PC-3 (cell line): ENCODE data around the gene POLR2L. TPM values are rescaled to one million over a fixed set of nuclear protein-coding genes. Genes with fewer than 3 reads are reported as not detected.

ENCODE experiments used
- ATAC-seq: fragments of 200-7000 bp; cut with Tn5 transposase; 2 replicates; pipeline ENCODE4 v1.9.1; 2020; ENCODE audit warnings: mild to moderate bottlenecking, moderate library complexity
- BruUV-seq: library from RNA; stranded (reverse); fragments of 400-500 nt; replicated peaks from 2 replicates; lab custom pipeline; 2021; lab: Mats Ljungman, UMichigan
- CTCF ChIA-PET: fragments of 300-600 bp; sonication (Branson Sonifier 250); formaldehyde crosslinking; loops from one replicate; lab custom pipeline; 2022; ENCODE audit warnings: antibody characterized with exemption; lab: Charles Lee
- POLR2A ChIA-PET: fragments of 300-600 bp; sonication (Branson Sonifier 250); formaldehyde crosslinking; loops from one replicate; lab custom pipeline; 2022; ENCODE audit warnings: antibody characterized with exemption; ENCODE audit not compliant: unreplicated experiment; lab: Charles Lee
- DNase-seq: peaks from one replicate; pipeline ENCODE4 v3.0.0-alpha.2; 2015
- H2AFZ ChIP-seq: fragments of 300-600 bp; sonication (generic); 2 replicates; pipeline ENCODE4 v1.6.0; 2016; ENCODE audit warnings: antibody characterized with exemption, low read length
- H3F3A ChIP-seq: fragments of 300-600 bp; sonication (generic); one replicate; pipeline ENCODE4 v1.6.0; 2017; ENCODE audit warnings: antibody characterized with exemption, low read length, control low read depth, mild to moderate bottlenecking; ENCODE audit not compliant: unreplicated experiment
- H3K27ac ChIP-seq: fragments of 300-600 bp; sonication (generic); 2 replicates; pipeline ENCODE4 v1.5.1; 2016; ENCODE audit warnings: mild to moderate bottlenecking, low read length
- H3K27me3 ChIP-seq: fragments of 300-600 bp; sonication (generic); 2 replicates; pipeline ENCODE4 v1.6.1; 2016; ENCODE audit warnings: low read length, mixed read lengths
- H3K36me3 ChIP-seq: fragments of 300-600 bp; sonication (generic); 2 replicates; pipeline ENCODE4 v1.6.1; 2016; ENCODE audit warnings: low read depth, mixed run types, low read length, mixed read lengths
- H3K4me1 ChIP-seq: fragments of 300-600 bp; sonication (generic); 2 replicates; pipeline ENCODE4 v1.5.1; 2016; ENCODE audit warnings: low read length; ENCODE audit not compliant: insufficient read depth
- H3K4me2 ChIP-seq: fragments of 300-600 bp; sonication (generic); 2 replicates; pipeline ENCODE4 v1.6.0; 2016; ENCODE audit warnings: low read length
- H3K4me3 ChIP-seq: fragments of 300-600 bp; sonication (generic); 2 replicates; pipeline ENCODE4 v1.5.1; 2016; ENCODE audit warnings: mild to moderate bottlenecking, low read length, mixed read lengths
- H3K79me2 ChIP-seq: fragments of 300-600 bp; sonication (generic); 2 replicates; pipeline ENCODE4 v1.6.1; 2017; ENCODE audit warnings: low read length, mixed read lengths
- H3K9ac ChIP-seq: fragments of 300-600 bp; sonication (generic); 2 replicates; pipeline ENCODE4 v1.6.0; 2016; ENCODE audit warnings: mild to moderate bottlenecking, low read length
- H3K9me2 ChIP-seq: fragments of 300-600 bp; sonication (generic); replicated peaks from 2 replicates; pipeline ENCODE4 v1.6.1; 2016; ENCODE audit warnings: mixed run types, low read length, mixed read lengths
- H3K9me3 ChIP-seq: fragments of 300-600 bp; sonication (generic); 2 replicates; pipeline ENCODE4 v1.6.1; 2016; ENCODE audit warnings: low read length, mixed read lengths
- H4K20me1 ChIP-seq: fragments of 300-600 bp; sonication (generic); 2 replicates; pipeline ENCODE4 v1.6.1; 2016; ENCODE audit warnings: low read length, mixed read lengths
- EZH2 ChIP-seq: fragments of 300-600 bp; sonication (generic); IDR thresholded peaks from one replicate; pipeline ENCODE4 v1.6.1; 2017; ENCODE audit warnings: antibody characterized with exemption, mild to moderate bottlenecking, low read length; ENCODE audit not compliant: unreplicated experiment
- EZH2phosphoT487 ChIP-seq: fragments of 300-600 bp; sonication (generic); IDR thresholded peaks from 2 replicates; pipeline ENCODE4 v1.6.1; 2018; ENCODE audit warnings: mild to moderate bottlenecking, antibody characterized with exemption, low read length, borderline replicate concordance
- intact Hi-C: fragments of 100-400 bp; cut with micrococcal nuclease; formaldehyde crosslinking; loops from 2 replicates; pipeline ENCODE4 v1.9.0; 2023
- total RNA-seq: library from RNA; depleted of rRNA; stranded (reverse); fragments of >200 nt; gene quantifications from 2 replicates; pipeline ENCODE4 v1.2.3, GENCODE V29; 2014
- TF ChIP-seq, protein P1 (sequence below): fragments of 300-600 bp; sonication (generic); conservative IDR thresholded peaks from 2 replicates; pipeline ENCODE4 v1.5.1; 2017; ENCODE audit warnings: antibody characterized with exemption, low read depth, mild to moderate bottlenecking, low read length

The POLR2L gene
- total RNA-seq, 1 experiment from 2014 or later, result 1,148 TPM

DNA sequence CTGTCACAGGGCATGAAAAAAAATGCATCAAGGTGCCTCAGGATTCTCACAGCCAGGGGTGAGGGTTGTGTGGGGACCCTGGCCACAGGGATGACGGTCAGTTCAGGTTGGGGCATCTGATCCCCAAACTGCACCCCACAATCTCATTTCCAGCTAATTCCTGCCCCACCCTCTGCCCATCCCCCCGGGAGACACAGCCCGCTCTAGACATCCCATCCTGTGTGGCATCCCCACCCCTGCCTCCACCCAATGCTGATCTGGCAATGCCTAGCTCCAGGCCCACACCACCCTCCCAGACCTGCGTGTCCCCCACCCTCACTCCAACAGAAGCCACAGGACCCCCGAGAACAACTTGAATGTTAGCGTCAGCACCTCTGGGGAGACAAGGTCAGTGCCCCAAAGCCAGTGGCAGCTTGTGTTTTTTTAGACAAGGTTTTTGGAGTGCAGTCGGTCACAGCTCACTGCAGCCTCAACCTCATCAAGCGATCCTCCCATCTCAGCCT lies 25.6 kb upstream of the POLR2L start:
- Histone ChIP-seq H3K79me2 (no peaks in the 10 kb centered on the region), H3K4me2 (no peak overlapping the region), H3K36me3 (no peaks in the 10 kb centered on the region), H4K20me1 (no peaks in the 10 kb centered on the region), H3K4me3 (no peak overlapping the region), H3K27ac (no peak overlapping the region), H2AFZ (no peak overlapping the region), H3K9me3 (no peaks in the 10 kb centered on the region), H3K9me2 (no peaks in the 10 kb centered on the region), H3K27me3 (no peaks in the 10 kb centered on the region), H3K4me1 (no peaks in the 10 kb centered on the region), H3K9ac (no peak overlapping the region), H3F3A (no peaks in the 10 kb centered on the region)
- TF ChIP-seq EZH2phosphoT487, result no peak
- no peak for TF ChIP-seq EZH2
- TF ChIP-seq, protein P1, sequence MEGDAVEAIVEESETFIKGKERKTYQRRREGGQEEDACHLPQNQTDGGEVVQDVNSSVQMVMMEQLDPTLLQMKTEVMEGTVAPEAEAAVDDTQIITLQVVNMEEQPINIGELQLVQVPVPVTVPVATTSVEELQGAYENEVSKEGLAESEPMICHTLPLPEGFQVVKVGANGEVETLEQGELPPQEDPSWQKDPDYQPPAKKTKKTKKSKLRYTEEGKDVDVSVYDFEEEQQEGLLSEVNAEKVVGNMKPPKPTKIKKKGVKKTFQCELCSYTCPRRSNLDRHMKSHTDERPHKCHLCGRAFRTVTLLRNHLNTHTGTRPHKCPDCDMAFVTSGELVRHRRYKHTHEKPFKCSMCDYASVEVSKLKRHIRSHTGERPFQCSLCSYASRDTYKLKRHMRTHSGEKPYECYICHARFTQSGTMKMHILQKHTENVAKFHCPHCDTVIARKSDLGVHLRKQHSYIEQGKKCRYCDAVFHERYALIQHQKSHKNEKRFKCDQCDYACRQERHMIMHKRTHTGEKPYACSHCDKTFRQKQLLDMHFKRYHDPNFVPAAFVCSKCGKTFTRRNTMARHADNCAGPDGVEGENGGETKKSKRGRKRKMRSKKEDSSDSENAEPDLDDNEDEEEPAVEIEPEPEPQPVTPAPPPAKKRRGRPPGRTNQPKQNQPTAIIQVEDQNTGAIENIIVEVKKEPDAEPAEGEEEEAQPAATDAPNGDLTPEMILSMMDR, result no peak
- no peak for DNase-seq
- ChIA-PET POLR2A (no interaction called here), CTCF (interaction anchor here (0.6 kb wide), 1 partner anchor 185 kb away, joined by 3 read pairs; no protein-coding TSS in a partner anchor)
- intact Hi-C loops, result no loop called here
- no peak for ATAC-seq
- BruUV-seq, result no TSS peak

DNA sequence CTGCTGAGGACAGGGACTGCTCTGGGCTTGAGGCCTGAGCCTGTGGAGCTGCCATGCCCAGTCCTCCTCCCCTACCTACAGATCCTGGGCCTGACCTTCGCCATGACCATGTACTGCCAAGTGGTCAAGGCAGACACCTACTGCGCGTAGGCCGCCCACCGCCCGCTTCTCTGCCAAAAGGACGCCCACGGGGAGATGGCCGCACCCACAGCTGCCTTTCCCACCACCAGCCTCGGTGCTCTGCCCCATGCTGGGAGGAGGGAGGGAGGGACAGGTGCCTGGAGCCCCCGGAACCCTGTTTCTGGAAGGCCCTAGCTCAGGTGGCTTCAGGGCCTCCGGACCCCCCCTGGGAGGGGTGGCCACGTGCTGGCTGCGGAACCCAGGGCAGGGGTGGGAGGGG lies 24.2 kb upstream of the POLR2L start:
- no peaks in the 10 kb centered on the region for H3K27me3 ChIP-seq
- H2AFZ ChIP-seq, result no peak overlapping the region
- POLR2A ChIA-PET, result interaction anchor here (0.6 kb wide), 1 partner anchor 192 kb away, joined by 8 read pairs; no protein-coding TSS in a partner anchor
- H3K4me1 ChIP-seq, result no peaks in the 10 kb centered on the region
- CTCF ChIA-PET, result no interaction called here
- TF ChIP-seq, protein P1, result no peak
- no peak for TF ChIP-seq EZH2
- TSS peak; percentile 28 for BruUV-seq
- H3K36me3 ChIP-seq, result no peaks in the 10 kb centered on the region
- no peak overlapping the region for H3K4me3 ChIP-seq
- ATAC-seq, result no peak
- H3F3A ChIP-seq, result no peaks in the 10 kb centered on the region
- H3K4me2 ChIP-seq, result no peak overlapping the region
- H3K9me3 ChIP-seq, result no peaks in the 10 kb centered on the region
- H3K27ac ChIP-seq, result no peak overlapping the region
- intact Hi-C loops, result no loop called here
- H4K20me1 ChIP-seq, result no peaks in the 10 kb centered on the region
- H3K79me2 ChIP-seq, result no peaks in the 10 kb centered on the region
- DNase-seq, result no peak
- no peak overlapping the region for H3K9ac ChIP-seq
- H3K9me2 ChIP-seq, result no peaks in the 10 kb centered on the region

DNA sequence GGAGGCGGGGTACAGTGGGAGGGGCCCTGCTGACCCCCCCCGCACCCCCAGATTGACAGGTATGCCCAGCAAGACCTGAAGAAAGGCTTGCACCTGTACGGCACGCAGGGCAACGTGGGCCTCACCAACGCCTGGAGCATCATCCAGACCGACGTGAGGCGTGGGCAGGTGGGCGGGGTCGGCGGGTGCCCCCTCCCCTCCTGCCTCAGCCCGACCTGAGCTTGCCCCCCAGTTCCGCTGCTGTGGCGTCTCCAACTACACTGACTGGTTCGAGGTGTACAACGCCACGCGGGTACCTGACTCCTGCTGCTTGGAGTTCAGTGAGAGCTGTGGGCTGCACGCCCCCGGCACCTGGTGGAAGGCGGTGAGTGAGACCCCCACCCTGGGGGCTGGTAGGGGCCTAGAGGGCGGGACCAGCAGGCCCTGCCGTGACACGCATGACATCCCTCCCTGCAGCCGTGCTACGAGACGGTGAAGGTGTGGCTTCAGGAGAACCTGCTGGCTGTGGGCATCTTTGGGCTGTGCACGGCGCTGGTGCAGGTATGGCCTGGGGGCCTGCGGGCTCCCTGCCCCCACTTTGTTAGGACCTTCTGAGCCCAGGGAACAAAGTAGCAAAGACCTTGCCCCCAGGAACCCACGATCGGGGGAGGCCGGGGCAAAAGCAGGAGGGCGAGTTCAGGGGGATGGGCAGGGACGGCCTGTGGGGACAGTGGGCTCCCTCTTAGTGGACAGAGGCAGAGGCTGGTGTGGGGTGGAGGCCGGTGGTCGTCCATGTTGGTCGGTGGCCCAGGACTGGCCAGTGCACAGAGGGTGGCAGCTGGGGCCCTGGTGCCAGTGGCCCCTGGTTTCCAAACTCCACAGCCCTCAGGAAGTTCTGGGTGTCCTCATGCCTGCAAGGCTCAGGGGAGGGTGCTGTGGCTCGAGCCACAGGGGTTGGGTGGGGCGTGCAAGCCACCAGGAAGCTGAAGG lies 23.4 kb upstream of the POLR2L start:
- TF ChIP-seq EZH2 (no peak), EZH2phosphoT487 (no peak)
- TF ChIP-seq, protein P1, result no peak
- no peaks in the 10 kb centered on the region for H3F3A ChIP-seq
- H3K27me3 ChIP-seq, result no peaks in the 10 kb centered on the region
- H3K9me2 ChIP-seq, result no peaks in the 10 kb centered on the region
- DNase-seq (no peak), ATAC-seq (no peak)
- H3K4me1 ChIP-seq, result no peaks in the 10 kb centered on the region
- H3K36me3 ChIP-seq, result no peaks in the 10 kb centered on the region
- no peak overlapping the region for H3K9ac ChIP-seq
- ChIA-PET POLR2A (interaction anchor here (0.6 kb wide), 1 partner anchor 192 kb away, joined by 8 read pairs; no protein-coding TSS in a partner anchor), CTCF (no interaction called here)
- H3K27ac ChIP-seq, result no peak overlapping the region
- H2AFZ ChIP-seq, result no peak overlapping the region
- intact Hi-C loops, result no loop called here
- BruUV-seq, result no TSS peak
- no peak overlapping the region for H3K4me3 ChIP-seq
- H3K4me2 ChIP-seq, result no peak overlapping the region
- H3K79me2 ChIP-seq, result no peaks in the 10 kb centered on the region
- no peaks in the 10 kb centered on the region for H3K9me3 ChIP-seq
- H4K20me1 ChIP-seq, result no peaks in the 10 kb centered on the region
